ENCODE data around the gene TENM4.

Gene TENM4

GRCh38 chr11:79382301-79383050 lies 58.4 kb downstream of the TENM4 start:
- DNase-seq, result no peak

DNA sequence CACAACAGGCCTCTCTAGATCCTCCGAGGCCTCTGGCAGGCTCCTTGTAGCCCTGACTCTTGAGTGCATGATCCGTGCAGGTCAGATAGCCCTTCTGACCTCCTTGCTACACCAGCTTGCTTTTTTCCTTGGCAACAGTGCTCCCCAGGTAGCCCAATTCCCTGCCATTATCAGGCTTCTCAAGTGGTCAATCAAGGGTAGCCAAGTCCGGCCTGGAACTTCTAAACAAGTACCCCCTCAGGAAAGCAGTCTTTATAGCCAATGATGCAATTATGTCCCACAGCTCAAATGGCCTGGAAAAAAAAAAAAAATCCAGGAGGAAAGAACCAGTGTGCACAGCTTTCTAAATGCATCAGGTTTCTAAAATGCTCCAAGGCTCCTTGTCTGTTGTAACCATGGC lies 59.8 kb downstream of the TENM4 start:
- no peak for DNase-seq

GRCh38 chr11:79377406-79377805 lies 63.4 kb downstream of the TENM4 start:
- DNase-seq, result no peak

- no peak for DNase-seq
These were observed 64.8 kb downstream of the TENM4 start for GRCh38 chr11:79375818-79376550.

GRCh38 chr11:79374727-79375126 lies 66.1 kb downstream of the TENM4 start:
- no peak for DNase-seq

DNA sequence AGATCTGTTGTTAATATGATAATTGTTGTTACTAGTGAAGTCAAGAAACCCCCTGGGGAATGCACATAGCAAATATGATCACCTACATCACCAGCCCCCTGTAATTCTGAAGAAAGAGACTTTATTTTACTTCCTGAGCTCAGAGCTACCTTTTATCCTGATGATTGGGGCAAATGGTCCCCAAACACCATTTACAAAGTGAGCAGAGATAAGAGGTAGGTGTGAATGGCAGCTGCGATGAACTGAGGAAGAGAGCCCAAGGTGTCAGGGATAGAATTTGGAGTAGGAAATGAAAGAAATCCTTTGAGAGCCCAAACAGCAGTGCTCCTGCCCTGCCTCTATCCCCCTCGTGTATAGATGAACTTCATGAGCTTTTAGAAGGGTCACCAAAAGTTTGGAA lies 69.1 kb downstream of the TENM4 start:
- DNase-seq, result no peak

- DNase-seq, result no peak
These were observed 69.7 kb downstream of the TENM4 start for GRCh38 chr11:79371152-79371551.

- DNase-seq, result no peak
These were observed 71.8 kb downstream of the TENM4 start for GRCh38 chr11:79369055-79369454.

- DNase-seq, result no peak
These were observed 73.0 kb downstream of the TENM4 start for GRCh38 chr11:79367844-79368243.

DNA sequence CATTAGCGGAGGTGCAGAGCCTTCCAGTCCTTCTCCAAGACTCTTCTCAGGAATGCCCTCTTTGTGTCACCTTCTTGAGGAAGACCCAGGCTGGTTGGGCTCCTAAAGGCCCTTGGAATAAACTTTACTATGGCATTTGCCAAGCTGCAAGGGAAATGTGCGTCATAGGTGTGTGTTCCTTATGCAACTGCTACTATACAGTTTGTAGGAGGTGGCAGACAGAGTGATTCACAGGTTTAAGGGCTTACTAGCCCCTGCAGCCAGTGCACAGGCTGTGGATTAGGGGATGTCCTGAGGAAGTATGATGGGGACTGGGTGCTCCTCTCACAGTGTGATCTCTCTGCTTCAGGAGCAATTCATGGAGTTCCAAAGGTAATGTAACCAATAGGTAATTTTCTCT lies 74.6 kb downstream of the TENM4 start:
- DNase-seq, result no peak

DNA sequence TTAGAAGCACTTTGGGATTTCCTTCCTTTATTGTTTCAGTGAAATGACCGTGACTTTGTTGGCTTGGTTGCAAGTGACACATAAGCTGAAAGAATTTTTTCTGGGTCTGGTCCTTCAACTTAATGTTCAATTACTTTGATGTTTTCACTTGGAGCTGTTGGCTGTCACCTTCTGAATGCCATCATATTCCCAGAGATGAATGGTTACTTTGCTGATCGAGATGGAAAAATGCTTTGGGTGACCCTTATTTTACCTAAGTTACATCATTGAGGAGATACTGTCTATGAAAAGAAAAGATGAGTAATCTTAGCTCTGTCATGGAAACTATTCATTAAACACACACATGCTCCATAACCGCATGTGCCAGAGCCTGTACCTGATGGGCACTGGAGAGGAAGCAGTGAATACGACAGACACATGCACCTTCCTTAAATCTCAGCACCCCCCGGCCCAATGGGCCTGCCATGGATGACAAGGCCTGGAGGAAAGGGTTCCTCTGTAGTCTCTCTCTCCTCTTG lies 76.9 kb downstream of the TENM4 start:
- DNase-seq, result no peak

DNA sequence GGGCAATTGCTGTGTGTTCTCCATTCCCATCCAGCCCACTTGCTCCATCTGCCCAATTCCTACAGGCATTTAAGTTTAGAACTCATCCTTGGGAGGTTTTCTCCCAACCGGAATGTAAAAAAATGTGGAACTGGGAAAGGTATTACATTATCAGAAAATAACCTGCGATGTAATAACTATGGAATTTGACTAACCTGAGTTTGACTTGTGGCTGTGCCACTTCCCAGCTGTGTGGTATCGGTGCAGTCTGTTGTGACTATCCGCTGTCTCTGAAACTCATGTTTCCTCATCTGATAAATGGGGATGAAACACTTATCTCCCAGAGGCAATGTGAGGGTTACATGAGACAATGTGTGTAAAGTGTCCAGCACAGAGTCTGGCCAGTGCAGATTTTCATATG lies 77.6 kb downstream of the TENM4 start:
- DNase-seq, result no peak

GRCh38 chr11:79362821-79363220 lies 78.0 kb downstream of the TENM4 start:
- no peak for DNase-seq

DNA sequence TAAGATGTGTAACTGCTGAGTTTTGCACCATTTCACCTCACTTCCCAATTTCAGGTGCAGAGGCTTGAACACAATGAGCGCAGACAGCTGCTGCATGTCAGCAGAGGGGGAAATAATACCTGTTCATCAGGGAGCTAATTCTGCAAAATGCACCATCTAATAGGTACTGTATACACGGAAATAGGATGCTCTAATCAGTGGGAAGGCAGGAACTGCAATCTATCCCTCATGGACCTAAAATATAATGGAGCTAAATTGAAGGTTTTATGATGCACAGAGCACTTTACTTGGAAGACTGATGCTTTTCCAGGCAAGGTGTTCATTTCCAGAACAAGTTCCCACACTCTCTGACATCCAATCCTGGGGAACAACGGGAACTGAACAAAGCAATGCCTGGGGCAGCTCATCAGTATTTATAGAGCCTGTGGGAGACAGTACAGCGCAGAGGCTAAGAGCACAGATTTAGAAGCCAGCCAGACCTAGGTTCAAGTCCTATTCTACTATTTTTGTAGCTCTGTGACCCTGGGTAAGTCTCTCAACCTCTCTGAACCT lies 78.5 kb downstream of the TENM4 start:
- no peak for DNase-seq

DNA sequence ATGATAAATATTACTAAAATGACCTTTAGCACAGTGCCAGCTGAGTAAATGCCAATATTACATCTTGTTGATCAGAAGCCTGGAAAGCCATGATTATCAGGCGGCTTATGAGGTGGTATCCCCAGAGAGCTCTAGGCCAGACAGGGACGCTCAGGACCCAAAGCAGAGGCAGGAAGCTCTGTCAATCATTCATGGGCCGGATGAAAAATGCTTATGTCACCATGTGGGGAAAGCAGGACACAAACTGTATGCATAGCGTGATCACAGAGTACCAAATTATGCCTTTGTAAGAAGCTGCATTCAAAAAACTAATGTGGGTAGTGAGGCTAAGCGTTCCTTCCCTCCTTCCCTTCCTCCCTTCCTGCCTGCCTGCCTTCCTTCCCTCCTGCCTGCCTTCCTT lies 82.6 kb downstream of the TENM4 start:
- no peak for DNase-seq

DNA sequence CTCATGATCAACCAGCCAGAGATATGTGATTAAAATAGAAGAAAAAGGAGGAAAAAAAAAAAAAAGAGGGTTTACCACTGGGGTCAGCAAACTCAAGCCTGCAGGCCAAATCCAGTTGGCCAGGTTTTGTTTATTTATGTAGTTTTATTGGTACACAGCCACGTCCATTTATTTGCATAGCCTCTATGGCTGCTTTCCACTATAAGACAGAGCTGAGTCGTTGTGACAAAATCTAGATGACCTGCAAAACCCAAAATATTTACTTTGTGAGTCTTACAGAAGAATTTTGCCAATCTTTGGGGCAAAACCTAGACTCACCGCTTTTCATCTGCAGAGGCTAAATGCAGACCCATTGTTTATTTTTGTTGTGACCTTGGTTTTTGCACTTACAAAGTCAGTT lies 87.1 kb downstream of the TENM4 start:
- no peak for DNase-seq

DNA sequence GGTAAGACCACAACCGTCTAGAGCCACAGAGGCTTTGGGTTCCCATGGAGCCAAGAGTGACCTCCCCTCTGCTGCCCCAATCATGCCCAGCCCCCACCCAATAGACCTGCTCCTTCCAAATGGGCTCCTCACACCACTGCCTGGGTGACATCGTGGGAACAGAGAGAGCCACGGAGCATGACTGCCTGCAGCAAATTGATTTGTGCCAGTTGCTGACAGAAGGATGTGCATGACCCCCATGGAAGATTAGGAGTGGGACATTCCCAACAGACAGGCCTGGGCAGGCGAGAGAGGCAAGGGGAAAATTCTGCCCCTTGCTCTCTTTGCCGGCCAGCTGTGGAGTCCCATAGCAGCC lies 88.5 kb downstream of the TENM4 start:
- DNase-seq, result peak; percentile 39

- no peak for DNase-seq
These were observed 91.7 kb downstream of the TENM4 start for GRCh38 chr11:79348976-79349682.

DNA sequence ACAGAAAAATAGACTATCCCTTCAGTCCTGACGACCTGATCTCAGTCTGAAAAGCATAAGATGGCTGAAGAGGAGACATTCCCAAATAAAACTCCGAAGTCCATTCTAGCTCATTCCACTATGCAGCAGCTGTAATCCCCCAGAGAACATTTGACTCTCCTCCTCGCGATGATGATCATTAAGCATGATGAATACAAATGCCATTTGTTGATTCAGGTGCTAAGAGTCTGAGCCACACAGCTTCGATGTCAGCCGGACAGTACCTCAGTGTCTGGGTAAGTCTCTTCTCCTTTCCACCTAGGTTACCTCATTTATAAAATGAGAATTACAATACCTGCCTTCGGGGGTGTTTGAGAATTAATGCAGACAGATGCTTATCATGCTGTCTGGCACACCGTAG lies 94.8 kb downstream of the TENM4 start:
- DNase-seq, result no peak

DNA sequence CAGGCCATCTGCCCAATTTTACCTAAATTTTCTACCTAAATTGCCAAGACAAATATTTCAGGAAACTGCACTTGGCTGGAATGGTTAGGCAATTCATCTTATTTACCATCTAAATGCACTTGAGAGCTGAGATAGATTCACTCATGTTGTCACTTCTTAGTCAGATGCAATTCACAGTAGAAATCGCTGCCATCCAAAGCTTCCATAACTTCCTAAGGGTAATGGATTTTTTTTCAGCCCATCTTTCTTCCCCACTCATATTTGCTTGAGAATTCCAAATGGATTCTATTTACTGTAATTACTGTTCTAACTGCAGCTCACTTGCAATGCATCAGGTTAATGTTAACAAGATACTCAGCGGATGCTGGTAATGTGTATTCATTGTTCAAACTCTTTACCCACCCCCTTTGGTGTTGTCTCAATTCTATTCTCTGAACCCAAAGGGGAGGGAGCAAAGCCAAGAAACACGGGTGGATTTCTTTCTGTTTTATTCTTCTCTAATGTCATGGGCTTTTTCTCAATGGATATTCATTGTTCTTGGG lies 96.0 kb downstream of the TENM4 start:
- no peak for DNase-seq

GRCh38 chr11:79342686-79343085 lies 98.1 kb downstream of the TENM4 start:
- DNase-seq, result no peak

DNA sequence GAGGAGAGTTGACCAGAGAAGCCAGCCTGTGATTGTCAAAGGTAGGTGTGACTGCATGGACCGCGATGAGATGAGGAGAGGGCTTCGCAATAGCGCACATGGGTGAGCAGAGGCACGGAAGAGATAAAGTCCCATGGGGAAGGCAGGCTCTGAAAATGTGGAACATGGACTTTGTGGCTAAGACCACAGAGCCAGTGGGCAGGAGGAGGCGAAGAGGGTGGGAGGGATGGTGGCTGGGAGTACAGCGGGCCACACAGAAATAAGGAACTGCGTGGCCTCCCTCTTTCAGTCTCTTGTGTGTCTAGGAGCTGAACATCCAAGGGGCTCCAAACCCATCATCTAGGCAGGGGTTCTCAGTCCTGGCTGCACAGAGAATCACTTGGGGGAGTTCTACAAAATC lies 98.6 kb downstream of the TENM4 start:
- no peak for DNase-seq

DNA sequence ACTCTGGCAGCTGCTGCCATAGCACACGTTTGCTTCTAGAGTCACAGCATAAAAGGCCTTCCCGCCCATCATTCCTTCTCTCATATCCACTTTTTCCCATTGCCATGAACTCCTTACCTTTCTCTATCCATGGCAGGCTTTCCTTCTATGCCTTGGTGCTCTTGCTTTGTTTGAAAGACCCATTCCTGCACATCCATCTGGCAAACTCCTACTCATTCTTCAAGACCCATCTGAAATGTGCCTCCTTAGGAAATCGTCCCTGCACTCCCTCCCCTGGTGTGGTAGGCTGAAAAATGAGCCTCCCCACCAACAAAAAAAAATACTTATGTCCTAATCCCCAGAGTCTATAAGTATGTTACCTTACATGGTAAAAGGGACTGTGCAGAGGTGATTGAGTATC lies 100.3 kb downstream of the TENM4 start:
- DNase-seq, result no peak

Data from right hindlimb (tissue), 1 donor.